MCF 10A (cell line): ENCODE measurements around the gene JAM2. TPM values are rescaled to one million over a fixed set of nuclear protein-coding genes. Genes with fewer than 3 reads are reported as not detected.

Source experiments
- BruUV-seq: library from RNA; stranded (reverse); fragments of 400-500 nt; replicated peaks from 2 replicates; lab custom pipeline; 2021; lab: Mats Ljungman, UMichigan
- CTCF ChIA-PET: fragments of 300-600 bp; sonication (Branson Sonifier 250); formaldehyde crosslinking; extraction: SDS; loops from one replicate; lab custom pipeline; 2021; ENCODE audit warnings: antibody characterized with exemption, inconsistent platforms; lab: Yijun Ruan, JAX
- POLR2A ChIA-PET: fragments of 300-600, 350-650 bp; sonication (Branson Sonifier 250); formaldehyde crosslinking; extraction: SDS; loops from one replicate; lab custom pipeline; 2020; ENCODE audit warnings: antibody characterized with exemption, inconsistent platforms; lab: Yijun Ruan, JAX
- DNase-seq: peaks from one replicate; pipeline ENCODE4 v3.0.0-alpha.2; 2018; ENCODE audit not compliant: unreplicated experiment
- H3K27ac Mint-ChIP-seq: one replicate; pipeline ENCODE4 v1.8.0; 2022; ENCODE audit warnings: mild to moderate bottlenecking, low read depth, mixed read lengths; ENCODE audit not compliant: unreplicated experiment
- H3K27me3 Mint-ChIP-seq: one replicate; pipeline ENCODE4 v1.8.0; 2022; ENCODE audit warnings: mixed read lengths; ENCODE audit not compliant: insufficient read depth, unreplicated experiment
- H3K36me3 Mint-ChIP-seq: one replicate; pipeline ENCODE4 v1.8.0; 2022; ENCODE audit warnings: mild to moderate bottlenecking, moderate library complexity, mixed read lengths; ENCODE audit not compliant: insufficient read depth, unreplicated experiment
- H3K4me1 Mint-ChIP-seq: one replicate; pipeline ENCODE4 v1.8.0; 2022; ENCODE audit warnings: mixed read lengths; ENCODE audit not compliant: insufficient read depth, unreplicated experiment
- H3K4me3 Mint-ChIP-seq: one replicate; pipeline ENCODE4 v1.8.0; 2022; ENCODE audit warnings: mild to moderate bottlenecking, moderate library complexity, mixed read lengths; ENCODE audit not compliant: unreplicated experiment
- H3K9me3 Mint-ChIP-seq: one replicate; pipeline ENCODE4 v1.8.0; 2022; ENCODE audit warnings: mixed read lengths; ENCODE audit not compliant: unreplicated experiment
- intact Hi-C: fragments of 100-400 bp; cut with micrococcal nuclease; formaldehyde crosslinking; loops from 2 replicates; pipeline ENCODE4 v1.14.1; 2022
- total RNA-seq: library from RNA; stranded (reverse); gene quantifications from 2 replicates; pipeline ENCODE4 v1.2.3, GENCODE V29; 2022
- TF ChIP-seq, protein P1 (sequence below): fragments of 200-600 bp; IDR thresholded peaks from one replicate; pipeline ENCODE4 v1.8.0; 2022; ENCODE audit warnings: antibody characterized with exemption, mild to moderate bottlenecking; ENCODE audit not compliant: unreplicated experiment

Gene JAM2
- total RNA-seq, 1 experiment from 2014 or later: 0.07 TPM

DNA sequence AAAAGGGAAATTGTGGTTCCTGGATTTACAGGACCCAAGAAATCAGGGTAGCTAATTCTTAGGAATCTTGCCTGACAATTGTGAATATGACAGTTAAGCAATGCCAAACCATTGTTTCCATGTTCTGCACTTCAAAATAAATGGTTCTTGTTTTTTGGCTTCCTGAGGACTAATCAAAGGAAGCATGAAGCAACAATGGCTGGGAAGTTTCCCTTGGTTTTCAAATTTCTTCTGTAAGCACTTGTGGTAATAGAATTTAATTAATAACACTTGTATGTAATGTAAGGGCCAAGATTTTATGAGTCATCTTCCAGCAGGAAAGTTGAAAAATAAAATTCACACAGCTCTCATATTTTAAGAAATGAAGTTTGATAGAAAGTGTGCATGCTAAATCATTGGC lies 31.7 kb downstream of the JAM2 start:
- Mint-ChIP-seq H3K4me3 (no peak overlapping the region), H3K27ac (no peak overlapping the region), H3K4me1 (no peaks in the 10 kb centered on the region), H3K36me3 (no peaks in the 10 kb centered on the region), H3K27me3 (peaks cover 7% of the 10 kb centered on the region), H3K9me3 (no peaks in the 10 kb centered on the region)
- intact Hi-C loops: no loop called here
- ChIA-PET CTCF (interaction anchor here (1.1 to 1.3 kb wide), 2 partner anchors 15 to 63 kb away, joined by 3 to 4 read pairs; no protein-coding TSS in a partner anchor), POLR2A (interaction anchor here (1.3 kb wide), 1 partner anchor 11 kb away, joined by 3 read pairs; no protein-coding TSS in a partner anchor)
- TF ChIP-seq, protein P1, sequence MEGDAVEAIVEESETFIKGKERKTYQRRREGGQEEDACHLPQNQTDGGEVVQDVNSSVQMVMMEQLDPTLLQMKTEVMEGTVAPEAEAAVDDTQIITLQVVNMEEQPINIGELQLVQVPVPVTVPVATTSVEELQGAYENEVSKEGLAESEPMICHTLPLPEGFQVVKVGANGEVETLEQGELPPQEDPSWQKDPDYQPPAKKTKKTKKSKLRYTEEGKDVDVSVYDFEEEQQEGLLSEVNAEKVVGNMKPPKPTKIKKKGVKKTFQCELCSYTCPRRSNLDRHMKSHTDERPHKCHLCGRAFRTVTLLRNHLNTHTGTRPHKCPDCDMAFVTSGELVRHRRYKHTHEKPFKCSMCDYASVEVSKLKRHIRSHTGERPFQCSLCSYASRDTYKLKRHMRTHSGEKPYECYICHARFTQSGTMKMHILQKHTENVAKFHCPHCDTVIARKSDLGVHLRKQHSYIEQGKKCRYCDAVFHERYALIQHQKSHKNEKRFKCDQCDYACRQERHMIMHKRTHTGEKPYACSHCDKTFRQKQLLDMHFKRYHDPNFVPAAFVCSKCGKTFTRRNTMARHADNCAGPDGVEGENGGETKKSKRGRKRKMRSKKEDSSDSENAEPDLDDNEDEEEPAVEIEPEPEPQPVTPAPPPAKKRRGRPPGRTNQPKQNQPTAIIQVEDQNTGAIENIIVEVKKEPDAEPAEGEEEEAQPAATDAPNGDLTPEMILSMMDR: no peak
- no peak for DNase-seq
- BruUV-seq: no TSS peak

DNA sequence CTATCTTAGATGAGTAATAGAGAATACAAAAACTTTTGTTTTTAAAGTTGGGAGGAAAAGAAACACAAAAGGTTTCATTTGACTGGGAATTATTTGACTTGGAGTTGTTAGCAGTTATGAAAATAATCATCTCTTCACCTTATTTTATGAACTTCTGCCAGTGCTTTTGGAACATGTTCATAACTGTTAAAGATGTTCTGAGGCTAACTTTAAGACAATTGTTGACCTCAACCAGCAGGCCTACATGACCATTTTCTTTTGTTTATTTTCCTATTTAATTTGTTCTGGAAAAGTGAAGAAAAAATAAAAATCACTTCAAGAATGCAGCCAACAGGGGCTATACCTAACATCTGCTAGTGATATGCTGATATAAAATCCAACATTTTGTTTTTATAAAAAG lies 37.4 kb downstream of the JAM2 start:
- no peaks in the 10 kb centered on the region for H3K4me1 Mint-ChIP-seq
- peaks cover 7% of the 10 kb centered on the region for H3K27me3 Mint-ChIP-seq
- ChIA-PET POLR2A (interaction anchor here (0.7 to 0.8 kb wide), 2 partner anchors 23 to 45 kb away, joined by 3 read pairs; no protein-coding TSS in a partner anchor), CTCF (no interaction called here)
- no TSS peak for BruUV-seq
- no peak for DNase-seq
- H3K4me3 Mint-ChIP-seq: no peak overlapping the region
- peaks cover 9% of the 10 kb centered on the region for H3K9me3 Mint-ChIP-seq
- TF ChIP-seq, protein P1: no peak
- H3K27ac Mint-ChIP-seq: no peak overlapping the region
- no peaks in the 10 kb centered on the region for H3K36me3 Mint-ChIP-seq
- intact Hi-C loops: no loop called here

DNA sequence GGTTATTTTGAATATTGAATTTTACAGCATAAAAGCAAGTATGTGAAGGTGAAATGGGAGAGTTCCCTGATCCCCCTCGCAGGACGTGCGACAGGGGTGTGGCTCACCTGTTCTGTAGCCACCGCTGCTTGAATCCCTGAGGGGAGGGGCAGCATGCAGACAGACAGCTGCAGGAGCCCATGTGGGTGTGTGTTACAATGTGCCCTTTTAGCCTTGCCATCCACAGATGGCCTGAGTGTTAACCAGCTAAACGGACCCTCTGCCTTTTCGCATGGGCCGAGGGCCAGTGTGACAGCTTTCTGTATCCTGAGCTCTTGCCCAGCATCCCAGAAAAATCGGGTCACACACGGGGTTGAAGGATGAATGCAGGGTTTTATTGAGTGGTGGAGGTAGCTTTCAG lies 43.3 kb downstream of the JAM2 start:
- peaks cover 7% of the 10 kb centered on the region for H3K27me3 Mint-ChIP-seq
- POLR2A ChIA-PET: no interaction called here
- H3K36me3 Mint-ChIP-seq: no peaks in the 10 kb centered on the region
- no peak for DNase-seq
- CTCF ChIA-PET: interaction anchor here (1.5 kb wide), 1 partner anchor 74 kb away, joined by 3 read pairs; no protein-coding TSS in a partner anchor
- H3K27ac Mint-ChIP-seq: no peak overlapping the region
- TF ChIP-seq, protein P1: no peak
- H3K9me3 Mint-ChIP-seq: peaks cover 9% of the 10 kb centered on the region
- intact Hi-C loops: no loop called here
- no peak overlapping the region for H3K4me3 Mint-ChIP-seq
- BruUV-seq: no TSS peak
- no peaks in the 10 kb centered on the region for H3K4me1 Mint-ChIP-seq

DNA sequence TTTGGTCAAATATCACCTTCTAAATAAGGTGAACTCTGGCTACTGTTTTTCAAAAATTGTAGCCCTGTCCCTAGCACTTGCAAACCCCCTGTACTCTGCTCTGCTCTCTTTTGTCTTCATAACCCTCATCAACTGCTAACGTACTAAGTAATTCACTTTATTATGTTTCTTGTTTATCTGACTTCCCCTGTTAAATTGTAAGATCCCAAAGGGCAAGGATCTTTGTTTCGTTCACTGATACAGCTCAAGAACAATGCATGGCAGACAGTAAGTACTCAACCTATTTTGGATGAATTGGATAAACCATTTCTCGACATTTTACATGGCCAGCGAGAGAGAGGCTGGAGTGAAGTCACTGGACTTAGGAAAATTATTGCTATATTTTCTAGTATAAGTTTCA lies 48.7 kb downstream of the JAM2 start:
- H3K27ac Mint-ChIP-seq: no peak overlapping the region
- H3K27me3 Mint-ChIP-seq: no peaks in the 10 kb centered on the region
- POLR2A ChIA-PET: no interaction called here
- CTCF ChIA-PET: no interaction called here
- TF ChIP-seq, protein P1: no peak
- no peaks in the 10 kb centered on the region for H3K9me3 Mint-ChIP-seq
- no peak for DNase-seq
- H3K4me1 Mint-ChIP-seq: no peaks in the 10 kb centered on the region
- no TSS peak for BruUV-seq
- no peaks in the 10 kb centered on the region for H3K36me3 Mint-ChIP-seq
- H3K4me3 Mint-ChIP-seq: no peak overlapping the region
- intact Hi-C loops: no loop called here
